Limb (tissue), 2 donors: ENCODE measurements around the gene SLC28A1.
"Not testable (repeated sequence)": the region's sequence is repeated elsewhere in the genome, so short reads cannot be mapped to it uniquely, and the experiment has no call there.

Experiments
- DNase-seq, 2 donors: peaks; one replicate each; pipeline ENCODE4 v3.0.0-alpha.2; 2016; ENCODE audit errors: extremely low spot score in 2 of 2

SLC28A1 gene

DNA sequence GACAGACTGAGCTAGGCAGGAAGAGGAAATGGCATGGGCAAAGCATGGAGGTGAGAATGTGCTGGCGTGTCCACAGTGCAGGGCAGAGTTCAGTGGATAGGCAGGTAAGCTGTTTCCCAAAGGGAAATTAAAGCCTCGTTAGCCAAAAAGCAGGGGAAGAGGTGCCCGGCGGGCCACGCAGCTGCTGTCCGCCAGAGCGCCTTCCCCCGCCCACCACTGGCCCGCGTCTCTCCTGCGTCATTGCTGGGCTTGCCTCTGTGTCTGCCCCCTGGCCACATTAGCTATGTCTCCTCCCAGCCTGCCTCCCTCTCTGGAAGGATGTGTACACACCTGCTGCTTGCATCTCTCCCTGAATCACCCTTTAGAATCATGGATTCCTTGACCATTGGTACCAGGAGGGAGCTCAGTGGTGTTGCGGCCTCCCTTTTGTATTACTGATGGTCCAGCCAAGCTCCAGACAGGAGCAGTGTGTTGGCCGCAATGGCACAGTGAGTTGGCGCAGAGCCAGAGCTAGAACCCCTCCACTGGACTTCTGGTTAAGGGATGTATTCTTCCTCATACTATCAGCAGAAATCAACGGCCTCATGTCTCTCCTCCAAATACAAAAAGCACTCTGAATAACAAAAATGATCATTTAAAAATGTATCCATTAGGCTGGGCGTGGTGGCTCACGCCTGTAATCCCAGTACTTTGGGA, 26.6 kb downstream of the SLC28A1 start:
- no peak for DNase-seq

DNA sequence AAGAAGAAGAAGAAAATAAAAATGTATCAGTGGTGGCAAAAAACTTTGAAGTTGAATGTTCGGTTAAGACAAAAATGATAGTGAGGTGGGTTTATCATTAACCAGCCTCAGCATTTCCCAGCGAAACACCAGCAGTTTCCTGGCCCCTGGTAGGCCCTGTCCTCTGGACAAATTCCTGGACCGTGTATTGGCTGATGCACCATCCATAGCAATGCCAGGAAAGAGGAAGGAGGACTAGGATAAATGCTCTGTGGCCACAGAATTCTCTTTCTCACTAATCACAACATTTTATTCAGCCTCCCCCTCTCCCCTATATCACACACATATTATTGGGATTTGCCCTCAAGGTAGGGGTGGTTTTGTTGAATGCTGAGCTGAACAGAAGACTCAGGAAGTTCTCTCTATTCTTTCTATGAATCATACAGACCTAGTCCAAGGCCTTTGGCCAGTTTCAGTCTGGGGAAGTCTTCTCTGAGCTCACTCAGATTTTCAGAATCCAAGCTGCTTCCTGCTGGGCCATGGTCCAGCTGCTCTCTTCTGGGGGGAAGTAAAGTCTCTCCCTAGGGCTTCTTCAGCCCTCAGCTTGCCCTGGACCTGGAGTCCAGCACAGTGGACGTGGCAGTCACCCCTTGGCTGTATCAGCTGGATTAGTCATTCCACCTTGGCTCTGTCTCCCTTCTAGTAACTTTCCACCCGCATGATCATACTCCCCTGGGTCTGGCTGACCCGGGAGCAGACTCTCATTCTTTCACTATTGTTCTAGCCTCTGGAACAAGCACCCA, 27.6 kb downstream of the SLC28A1 start:
- peak in 1 of 2 donors; percentile 10 for DNase-seq

- no peak for DNase-seq
Measured at GRCh38 chr15:84913360-84913723, 28.9 kb downstream of the SLC28A1 start.

DNA sequence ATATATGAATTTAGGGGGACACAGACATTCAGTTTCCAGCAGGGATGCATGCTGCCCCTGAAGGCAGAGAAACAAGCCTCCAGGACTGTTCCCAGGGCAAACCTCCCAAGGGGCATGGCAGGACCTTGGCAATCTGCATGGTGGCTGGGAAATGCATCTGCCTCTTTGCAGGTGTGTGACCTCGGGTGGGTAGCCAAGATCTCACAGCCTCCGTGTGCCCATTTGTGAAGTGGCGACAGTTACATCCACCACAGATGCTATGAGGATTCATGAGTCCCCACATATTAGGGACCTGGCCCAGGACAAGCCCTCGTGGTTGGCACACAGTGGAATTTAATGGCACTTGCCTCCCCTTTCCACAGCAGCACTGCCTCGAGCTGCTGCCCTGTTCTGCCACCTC, 29.9 kb downstream of the SLC28A1 start:
- DNase-seq, result no peak

- peak in 1 of 2 donors; percentile 69 for DNase-seq
Measured at GRCh38 chr15:84914909-84915605, 30.6 kb downstream of the SLC28A1 start.

DNA sequence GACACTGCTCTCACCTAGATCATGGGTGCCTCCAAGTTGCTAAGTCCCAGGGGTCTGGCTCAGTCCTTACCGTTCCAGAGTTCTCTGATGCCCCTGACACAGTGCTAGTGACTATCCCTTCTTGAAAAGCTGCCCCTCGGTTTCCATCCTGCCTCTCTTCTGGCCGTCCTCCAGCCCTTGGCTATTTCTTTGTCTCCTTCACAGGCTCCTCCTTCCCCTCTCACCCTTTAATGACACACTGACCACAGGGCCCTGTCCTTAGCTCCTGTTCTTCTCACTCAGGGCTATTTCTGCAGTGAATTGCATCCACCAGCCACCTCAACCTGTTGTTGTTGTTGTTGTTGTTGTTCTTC, 31.1 kb downstream of the SLC28A1 start:
- no peak for DNase-seq

GRCh38 chr15:84917452-84917851, 33.0 kb downstream of the SLC28A1 start:
- DNase-seq, result no peak

DNA sequence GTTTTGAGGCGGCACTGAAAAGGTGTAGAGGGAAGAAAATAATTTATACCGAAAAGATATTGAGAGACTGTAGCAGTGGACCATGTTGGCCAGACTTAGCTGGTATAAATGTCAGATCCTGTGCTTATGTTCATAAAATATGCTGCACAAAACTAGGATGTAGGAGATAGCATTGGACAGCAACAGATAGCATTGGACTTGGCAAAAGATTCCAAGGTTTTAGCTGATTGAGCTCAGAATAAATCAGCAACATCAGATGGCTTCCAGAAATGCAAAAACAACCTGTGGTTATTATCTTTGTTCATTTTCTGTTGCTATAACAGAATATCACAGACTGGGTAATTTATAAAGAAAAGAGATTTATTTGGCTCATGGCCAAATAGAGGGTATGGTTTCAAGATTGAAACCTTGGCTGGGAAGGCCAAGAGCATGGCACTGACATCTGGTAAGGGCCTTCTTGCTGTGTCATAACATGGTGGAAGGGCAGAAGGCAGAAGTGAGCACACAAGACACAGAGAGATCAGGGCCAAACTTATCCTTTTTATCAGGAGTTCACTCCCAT, 34.7 kb downstream of the SLC28A1 start:
- DNase-seq, result no peak

DNA sequence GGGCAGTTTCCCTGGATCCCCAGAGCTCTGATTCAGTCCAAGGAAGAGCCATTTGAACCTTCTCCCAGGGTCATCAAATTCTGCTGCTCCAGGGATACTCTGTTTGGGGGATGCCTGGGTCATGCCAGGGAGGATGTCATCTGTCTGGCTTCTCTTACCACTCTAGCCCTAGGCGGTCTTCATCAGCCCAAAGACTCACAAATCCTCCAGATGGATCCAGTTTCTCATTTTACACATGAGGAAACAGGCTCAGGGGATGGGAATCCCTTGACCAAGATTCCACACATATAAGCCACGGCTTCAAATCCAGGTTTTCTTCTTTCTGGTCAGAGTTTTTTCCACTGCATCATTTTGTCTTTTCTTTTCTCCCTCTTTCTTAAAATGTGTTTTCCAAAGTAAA, 36.7 kb downstream of the SLC28A1 start:
- no peak for DNase-seq

GRCh38 chr15:84922530-84922929, 38.1 kb downstream of the SLC28A1 start:
- DNase-seq, result no peak

DNA sequence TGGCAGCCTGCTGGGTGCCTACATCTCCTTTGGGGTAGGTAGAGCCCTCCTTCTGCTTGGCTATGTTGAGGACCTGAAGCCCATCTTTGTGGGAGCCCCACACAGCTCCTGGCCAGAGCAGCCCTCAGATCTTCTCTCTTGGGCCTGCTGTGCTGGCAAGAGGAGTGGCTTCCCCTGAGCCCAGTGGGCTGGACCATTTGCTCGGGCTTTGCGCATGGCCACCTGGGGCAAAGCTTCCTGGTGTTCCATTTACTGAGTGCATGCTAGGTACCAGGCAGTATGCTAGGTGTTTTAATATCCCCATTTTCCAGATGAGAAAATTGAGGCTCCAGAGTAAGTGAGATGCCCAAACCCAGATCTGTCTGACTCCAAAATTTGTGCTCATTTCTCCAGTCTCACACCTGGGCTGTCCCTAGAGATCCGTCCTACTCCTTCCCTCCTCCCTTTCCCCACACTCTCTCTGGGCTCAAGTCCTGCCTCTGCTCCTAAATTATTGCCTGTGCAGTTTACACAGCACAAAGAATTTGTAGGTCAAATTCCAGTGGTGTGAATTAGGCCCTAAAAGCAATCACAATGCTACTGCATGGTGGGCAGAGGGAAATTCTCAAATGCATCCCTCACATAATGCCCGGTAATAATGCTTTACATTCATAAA, 39.7 kb downstream of the SLC28A1 start:
- no peak for DNase-seq

- not testable (repeated sequence) for DNase-seq
Measured at GRCh38 chr15:84924821-84925569, 40.5 kb downstream of the SLC28A1 start.

DNA sequence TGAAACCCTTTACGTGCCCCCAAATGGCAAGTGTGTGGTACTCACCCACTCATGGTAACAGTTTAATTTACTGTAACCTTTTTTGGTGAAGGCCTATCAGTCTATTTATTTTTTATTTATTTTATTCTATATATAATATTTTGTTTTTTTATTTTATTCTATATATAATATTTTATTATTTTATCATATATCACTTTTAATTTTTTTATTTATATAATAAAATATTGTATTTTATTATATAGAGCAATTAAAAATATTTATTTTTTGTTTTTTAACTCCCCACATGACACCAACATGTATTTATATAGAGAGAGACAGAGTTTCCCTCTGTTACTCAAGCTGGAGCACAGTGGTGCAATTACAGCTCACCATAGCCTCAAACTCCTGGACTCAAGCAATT, 41.4 kb downstream of the SLC28A1 start:
- no peak for DNase-seq

GRCh38 chr15:84926491-84927230, 42.2 kb downstream of the SLC28A1 start:
- DNase-seq, result no peak

GRCh38 chr15:84928843-84929168, 44.3 kb downstream of the SLC28A1 start:
- no peak for DNase-seq

GRCh38 chr15:84929795-84930603, 45.5 kb downstream of the SLC28A1 start:
- DNase-seq, result peak; percentile 32 to 62

DNA sequence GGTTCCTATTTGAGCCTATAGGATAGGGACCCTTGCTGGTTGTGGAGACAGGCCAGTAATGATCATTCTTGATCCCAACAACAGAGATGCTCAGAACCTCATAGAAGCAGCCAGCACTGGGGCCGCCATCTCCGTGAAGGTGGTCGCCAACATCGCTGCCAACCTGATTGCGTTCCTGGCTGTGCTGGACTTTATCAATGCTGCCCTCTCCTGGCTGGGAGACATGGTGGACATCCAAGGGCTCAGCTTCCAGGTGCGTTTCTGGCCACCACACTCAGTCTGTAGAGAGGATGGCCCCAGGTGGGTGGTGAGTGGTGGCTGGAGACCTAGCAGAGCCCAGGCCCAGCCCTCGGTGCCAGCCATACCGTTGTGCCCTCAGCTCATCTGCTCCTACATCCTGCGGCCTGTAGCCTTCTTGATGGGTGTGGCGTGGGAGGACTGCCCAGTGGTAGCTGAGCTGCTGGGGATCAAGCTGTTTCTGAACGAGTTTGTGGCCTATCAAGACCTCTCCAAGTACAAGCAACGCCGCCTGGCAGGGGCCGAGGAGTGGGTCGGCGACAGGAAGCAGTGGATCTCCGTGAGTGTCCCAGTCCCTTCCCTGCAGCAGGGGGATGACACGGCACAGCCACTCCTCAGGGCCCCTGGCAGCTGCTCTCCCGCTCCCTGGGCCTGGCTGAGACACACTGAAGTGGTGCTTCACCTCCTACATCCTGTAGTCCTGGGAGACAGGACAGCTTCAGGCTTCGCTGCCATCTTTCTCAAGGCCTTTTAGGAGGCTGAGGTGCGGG, 50.7 kb downstream of the SLC28A1 start:
- no peak for DNase-seq

DNA sequence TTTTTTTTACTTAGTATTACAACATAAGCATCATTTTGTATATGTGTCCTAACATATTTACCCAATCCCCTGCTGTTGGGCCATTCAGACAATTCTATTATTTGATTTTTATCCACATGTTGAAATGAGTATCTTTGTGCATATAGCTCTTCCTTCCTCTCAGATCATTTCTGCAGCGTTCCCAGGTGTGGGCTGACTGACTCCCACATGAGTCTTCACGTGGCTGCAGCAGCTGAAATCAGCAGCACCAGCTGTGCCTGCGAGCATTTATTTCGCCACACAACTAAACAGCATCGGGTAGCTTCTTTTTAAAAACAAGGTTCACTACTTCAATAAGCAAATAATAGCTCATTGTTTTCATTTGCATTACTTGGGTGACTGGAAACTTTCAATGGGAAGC, 52.7 kb downstream of the SLC28A1 start:
- DNase-seq, result no peak

DNA sequence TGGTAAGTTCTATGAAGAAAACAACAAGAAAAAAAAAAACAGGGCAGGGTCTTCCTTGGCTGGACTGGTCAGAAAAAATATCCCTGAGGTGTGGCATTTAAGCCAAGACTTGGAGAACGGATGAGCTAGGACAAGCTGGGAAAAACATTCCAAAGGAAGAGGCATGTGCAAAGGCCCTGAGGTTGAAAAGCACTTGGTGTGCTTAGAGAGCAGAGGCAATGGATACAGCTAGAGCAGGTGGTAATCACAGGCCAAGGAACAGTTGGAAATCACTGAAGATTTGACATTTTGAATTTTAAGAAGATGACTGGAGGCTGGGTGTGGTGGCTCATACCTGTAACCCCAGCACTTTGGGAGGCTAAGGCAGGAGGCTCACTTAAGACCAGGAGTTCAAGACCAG, 54.3 kb downstream of the SLC28A1 start:
- no peak for DNase-seq
